HG03175 (cell line): Measurements from ENCODE around the gene GALE.
"Not testable (repeated sequence)": the region's sequence is repeated elsewhere in the genome, so short reads cannot be mapped to it uniquely, and the experiment has no call there.

ENCODE experiments used
- ATAC-seq: cut with Tn5 transposase; IDR thresholded peaks from one replicate; pipeline ENCODE4 v1.9.1; 2021; ENCODE audit warnings: mild to moderate bottlenecking, moderate library complexity; ENCODE audit not compliant: unreplicated experiment

GALE gene

DNA sequence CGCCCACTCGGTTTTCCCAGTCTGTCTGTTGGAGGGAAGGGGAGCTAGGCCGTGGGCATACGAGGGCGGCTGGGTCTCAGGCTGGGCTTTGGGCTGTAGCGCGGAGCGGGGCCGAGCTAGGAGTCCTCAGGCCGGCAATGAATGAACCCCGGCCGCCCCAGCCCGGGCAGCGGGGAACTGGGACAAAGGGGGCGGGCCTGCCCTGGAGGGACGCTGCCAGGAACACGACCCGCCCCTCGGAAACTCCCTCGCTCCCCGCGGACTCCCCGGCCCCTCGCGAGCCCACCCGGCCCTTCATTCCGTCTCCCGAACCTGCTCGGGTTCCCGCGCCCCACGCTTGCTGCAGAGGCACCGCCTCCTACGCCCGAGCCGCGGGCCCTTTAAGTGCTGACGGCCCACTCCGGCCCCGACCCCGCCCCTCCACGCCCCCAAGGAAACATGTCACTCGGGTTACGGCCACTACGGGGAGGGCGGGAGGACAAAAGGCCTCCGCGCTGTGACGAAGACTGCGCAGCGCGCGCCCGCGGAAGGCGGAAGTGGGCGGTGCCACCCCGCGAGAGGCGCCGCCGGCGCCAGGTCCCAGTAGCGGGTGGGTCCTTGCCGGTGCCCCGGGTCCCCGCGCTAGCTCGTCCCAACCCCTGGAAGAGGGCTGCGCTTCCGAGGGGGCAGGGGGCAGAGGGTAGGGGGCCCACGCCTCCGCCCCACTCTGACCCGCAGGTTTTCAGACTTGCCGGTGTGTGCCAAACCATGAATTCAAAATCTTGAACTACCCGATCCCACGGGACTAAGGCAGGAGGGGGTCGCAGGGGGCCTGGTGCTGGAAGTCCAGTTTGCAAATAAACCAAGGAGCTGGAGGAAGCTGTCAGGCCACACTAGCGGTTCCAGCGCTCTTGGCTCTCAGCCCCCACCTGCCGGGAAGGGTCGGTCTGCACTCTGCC, at the start of gene GALE:
Gene GALE, minus strand, starts transcription at position 355 of the 938 bp plus-strand sequence. CDS start 1,747 bp downstream, outside the sequence.
- ATAC-seq = peak; percentile 87

GRCh38 chr1:23848673-23849616, 48.4 kb upstream of the GALE start:
- no peak for ATAC-seq

- not testable (repeated sequence) for ATAC-seq
Measured at GRCh38 chr1:23847482-23848095, 47.0 kb upstream of the GALE start.

DNA sequence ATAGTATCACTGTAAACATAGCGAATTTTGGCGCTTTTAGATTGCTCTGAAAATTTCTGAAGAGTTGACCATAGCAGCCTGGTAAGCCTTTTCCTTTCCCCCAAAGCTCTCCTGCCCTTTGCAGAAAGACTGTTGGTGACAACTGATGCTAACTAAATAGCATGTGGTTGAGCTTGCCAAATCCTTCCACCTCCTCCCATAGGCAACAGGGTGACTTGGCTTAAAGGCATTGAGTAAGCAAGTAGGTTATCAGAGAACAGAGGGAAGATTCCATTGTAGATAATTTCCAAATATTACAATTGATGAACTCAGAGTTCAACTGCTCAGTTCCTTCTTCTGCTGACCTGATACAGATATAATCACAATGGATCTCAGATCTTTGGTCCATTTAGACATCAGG, 44.6 kb upstream of the GALE start:
- ATAC-seq = no peak

DNA sequence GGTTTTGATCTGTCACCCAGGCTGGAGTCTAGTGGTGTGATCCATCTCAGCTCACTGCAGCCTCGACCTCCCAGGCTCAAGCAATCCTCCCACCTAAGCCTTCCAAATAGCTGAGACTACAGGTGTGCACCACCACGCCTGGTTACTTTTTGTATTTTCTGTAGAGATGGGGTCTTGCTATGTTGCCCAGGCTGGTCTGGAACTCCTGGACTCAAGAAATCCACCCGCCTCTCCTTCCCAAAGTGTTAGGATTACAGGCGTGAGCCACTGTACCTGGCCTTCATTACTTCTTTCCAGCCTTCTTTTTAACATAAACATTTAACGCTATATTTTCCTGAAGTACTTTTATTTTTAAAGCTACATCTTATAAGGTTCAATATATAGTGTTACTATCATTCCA, 43.1 kb upstream of the GALE start:
- ATAC-seq = no peak

- ATAC-seq = peak; percentile 66
Measured at GRCh38 chr1:23838401-23838866, 37.9 kb upstream of the GALE start.

DNA sequence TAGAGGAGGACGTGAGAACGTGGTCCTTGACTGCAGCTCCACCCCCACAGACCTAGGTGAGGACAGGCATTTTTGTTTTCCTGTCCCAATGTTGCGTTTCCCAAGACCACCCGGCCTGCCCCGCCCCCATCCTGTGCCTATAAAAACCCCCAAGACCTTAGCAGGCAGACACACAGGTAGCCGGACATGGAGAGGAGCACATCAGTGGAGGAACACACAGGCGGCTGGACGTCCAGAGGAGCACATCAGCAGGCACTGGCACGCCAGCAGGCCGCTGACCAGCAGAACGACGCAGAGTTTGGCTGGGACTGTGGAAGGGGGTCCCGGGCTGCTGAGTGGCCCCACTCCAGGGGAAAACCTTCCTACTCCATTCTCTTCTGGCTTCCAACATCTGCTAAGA, 37.4 kb upstream of the GALE start:
- no peak for ATAC-seq

GRCh38 chr1:23836037-23836436, 35.5 kb upstream of the GALE start:
- ATAC-seq = no peak

GRCh38 chr1:23834156-23834555, 33.6 kb upstream of the GALE start:
- ATAC-seq = not testable (repeated sequence)

- no peak for ATAC-seq
Measured at GRCh38 chr1:23827717-23828116, 27.2 kb upstream of the GALE start.

GRCh38 chr1:23826590-23826989, 26.0 kb upstream of the GALE start:
- ATAC-seq = not testable (repeated sequence)

GRCh38 chr1:23825762-23826522, 25.4 kb upstream of the GALE start:
- ATAC-seq = peak; percentile 38

GRCh38 chr1:23825076-23825761, 24.7 kb upstream of the GALE start, which contains the start of gene HMGCL:
Gene HMGCL (minus strand): TSS chr1:23825429. CDS start chr1:23825415, 14 bp downstream.
- ATAC-seq = peak; percentile 83

- ATAC-seq = no peak
Measured at GRCh38 chr1:23824711-23825075, 24.1 kb upstream of the GALE start.

- no peak for ATAC-seq
Measured at GRCh38 chr1:23823767-23824166, 23.2 kb upstream of the GALE start.

- no peak for ATAC-seq
Measured at GRCh38 chr1:23817633-23818032, 17.1 kb upstream of the GALE start.

- no peak for ATAC-seq
Measured at GRCh38 chr1:23816906-23817305, 16.4 kb upstream of the GALE start.

DNA sequence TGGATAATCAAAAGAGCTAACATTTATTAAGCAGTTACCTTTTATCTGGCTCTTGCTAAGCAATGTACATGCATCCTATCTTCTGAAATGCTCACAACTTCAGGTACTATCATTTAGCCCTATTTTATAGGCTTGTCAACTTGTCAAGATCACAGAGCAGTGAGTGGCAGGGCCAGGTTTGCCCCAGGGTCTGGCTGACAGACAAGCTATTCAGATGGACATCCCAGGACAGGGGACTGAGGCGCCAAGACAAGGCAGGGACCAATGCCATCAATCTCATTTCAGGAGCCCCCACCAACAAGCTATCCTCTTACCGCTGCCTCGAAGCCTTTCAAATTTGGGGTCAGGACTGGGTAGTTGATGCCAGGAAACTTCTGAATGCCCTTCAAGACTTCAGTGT, 15.8 kb upstream of the GALE start:
- no peak for ATAC-seq

DNA sequence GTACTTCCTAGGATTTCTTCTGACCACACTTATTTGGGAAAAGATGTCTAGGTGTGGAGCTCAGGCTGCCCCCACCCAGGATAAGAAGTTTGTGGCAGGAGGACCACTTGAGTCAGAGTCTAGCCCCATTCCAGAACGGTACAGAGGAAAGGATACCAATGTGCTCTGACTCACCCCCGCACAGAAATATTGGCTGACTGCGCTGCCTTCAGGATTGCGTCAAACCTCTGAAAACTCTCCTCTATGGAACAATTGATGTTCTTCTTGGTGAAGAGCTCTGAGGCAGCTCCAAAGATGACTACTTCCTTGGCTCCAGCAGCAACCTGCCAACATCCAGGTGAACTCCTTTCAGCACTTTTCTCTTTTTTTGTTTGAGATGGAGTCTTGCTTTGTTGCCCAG, 13.5 kb upstream of the GALE start:
- no peak for ATAC-seq
